ENCODE results near the gene PRKCE.

Gene PRKCE

DNA sequence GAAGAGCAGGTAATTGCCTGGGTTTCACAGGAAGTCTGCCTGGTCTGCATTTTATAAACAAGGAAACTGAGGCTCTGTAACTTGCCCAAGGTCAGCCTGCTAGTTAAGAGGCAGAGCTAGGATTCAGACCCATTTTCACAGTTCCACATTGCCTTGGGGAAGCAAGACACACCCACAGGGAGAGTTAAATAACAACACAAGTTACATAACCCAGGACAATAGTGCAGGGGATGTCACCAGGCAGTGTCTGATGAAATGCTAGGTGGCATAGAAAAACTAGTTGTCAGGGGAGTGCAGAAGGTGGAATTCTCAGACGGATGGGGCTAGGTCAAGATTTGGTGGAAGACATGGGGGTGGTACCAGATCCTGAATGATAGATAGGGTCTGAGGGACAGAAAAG, 69.7 kb downstream of the PRKCE start:
- TF ChIP-seq, protein P1, sequence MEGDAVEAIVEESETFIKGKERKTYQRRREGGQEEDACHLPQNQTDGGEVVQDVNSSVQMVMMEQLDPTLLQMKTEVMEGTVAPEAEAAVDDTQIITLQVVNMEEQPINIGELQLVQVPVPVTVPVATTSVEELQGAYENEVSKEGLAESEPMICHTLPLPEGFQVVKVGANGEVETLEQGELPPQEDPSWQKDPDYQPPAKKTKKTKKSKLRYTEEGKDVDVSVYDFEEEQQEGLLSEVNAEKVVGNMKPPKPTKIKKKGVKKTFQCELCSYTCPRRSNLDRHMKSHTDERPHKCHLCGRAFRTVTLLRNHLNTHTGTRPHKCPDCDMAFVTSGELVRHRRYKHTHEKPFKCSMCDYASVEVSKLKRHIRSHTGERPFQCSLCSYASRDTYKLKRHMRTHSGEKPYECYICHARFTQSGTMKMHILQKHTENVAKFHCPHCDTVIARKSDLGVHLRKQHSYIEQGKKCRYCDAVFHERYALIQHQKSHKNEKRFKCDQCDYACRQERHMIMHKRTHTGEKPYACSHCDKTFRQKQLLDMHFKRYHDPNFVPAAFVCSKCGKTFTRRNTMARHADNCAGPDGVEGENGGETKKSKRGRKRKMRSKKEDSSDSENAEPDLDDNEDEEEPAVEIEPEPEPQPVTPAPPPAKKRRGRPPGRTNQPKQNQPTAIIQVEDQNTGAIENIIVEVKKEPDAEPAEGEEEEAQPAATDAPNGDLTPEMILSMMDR (IDR thresholded peaks at IDR 0.05; ENCODE audit: borderline replicate concordance, insufficient read depth, low read depth, low read length), result no peak

DNA sequence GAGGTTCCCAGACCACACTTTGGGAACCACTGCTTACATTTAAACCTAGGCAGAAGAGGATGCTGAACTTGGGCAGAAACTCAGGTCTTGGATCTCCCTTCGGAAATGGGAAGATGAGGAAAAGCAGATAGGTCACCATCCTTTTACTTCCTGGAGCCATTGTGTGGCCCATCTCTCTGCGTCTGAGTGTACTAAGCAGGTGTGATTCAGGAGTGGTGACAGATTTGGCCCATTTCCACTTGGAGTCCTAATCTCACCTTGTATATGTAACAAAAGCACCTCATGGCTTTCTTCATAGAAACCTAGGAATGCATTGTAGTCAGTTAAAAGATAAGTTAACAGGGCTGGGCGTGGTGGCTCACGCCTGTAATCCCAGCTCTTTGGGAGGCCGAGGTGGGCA, 71.0 kb downstream of the PRKCE start:
- TF ChIP-seq, protein P1 (IDR thresholded peaks at IDR 0.05; ENCODE audit: borderline replicate concordance, insufficient read depth, low read depth, low read length), result no peak
- H3K4me3 ChIP-seq (ENCODE audit: low read depth, low read length), result no peak overlapping the region

More for the DNA sequence above, 69.7 kb downstream of the PRKCE start:
- H3K4me3 ChIP-seq (ENCODE audit: low read depth, low read length), result no peak overlapping the region

DNA sequence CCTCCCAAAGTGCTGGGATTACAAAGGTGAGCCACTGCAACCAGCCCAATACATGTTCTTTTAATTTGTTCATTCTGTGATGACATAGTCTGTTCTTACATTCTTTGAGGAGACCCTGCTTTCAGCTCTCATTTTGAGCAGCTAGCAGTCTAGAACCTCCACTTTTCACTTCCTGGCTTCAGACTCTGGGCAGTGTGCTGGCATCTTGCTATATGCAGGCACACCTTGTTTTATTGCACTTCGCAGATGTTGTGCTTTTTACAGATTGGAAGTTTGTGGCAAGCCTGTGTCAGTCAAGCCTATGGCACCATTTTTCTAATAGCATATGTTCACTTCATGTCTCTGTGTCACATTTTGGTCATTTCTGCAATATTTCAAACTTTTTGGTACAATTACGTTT, 72.4 kb downstream of the PRKCE start:
- H3K4me3 ChIP-seq (ENCODE audit: low read depth, low read length), result no peak overlapping the region
- TF ChIP-seq, protein P1 (IDR thresholded peaks at IDR 0.05; ENCODE audit: borderline replicate concordance, insufficient read depth, low read depth, low read length), result no peak

DNA sequence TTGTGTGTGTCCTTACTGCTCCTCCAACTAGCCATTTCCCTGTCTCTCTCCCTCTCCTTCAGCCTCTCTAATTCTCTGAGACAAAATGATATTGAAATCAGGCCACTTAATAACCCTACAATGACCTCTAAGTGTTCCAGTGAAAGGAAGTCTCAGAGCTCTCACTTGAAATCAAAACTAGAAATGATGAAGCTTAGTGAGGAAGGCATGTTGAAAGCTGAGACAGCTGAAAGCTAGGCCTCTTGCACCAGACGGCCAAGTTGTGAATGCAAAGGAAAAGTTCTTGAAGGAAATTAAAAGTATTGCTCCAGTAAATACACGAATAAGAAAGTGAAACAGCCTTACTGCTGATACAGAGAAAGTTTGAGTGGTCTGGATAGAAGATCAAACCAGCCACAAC, 72.9 kb downstream of the PRKCE start:
- no peak overlapping the region for H3K4me3 ChIP-seq (ENCODE audit: low read depth, low read length)
- TF ChIP-seq, protein P1 (IDR thresholded peaks at IDR 0.05; ENCODE audit: borderline replicate concordance, insufficient read depth, low read depth, low read length), result no peak

DNA sequence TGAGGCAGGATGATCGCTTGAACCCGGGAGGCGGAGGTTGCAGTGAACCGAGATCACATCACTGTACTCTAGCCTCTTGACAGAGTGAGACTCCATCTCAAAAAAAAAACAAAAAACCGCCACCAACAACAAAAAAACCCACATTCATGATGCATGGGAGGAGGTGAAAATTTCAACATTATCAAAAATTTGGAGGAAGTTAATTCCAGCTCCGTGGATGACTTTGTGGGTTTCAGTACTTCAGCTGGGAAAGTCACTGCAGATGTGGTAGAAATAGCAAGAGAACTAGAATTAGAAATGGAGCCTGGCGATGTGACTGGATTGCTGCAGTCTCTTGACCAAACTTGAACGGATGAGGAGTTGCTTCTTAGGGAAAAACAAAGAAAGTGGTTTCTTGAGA, 74.3 kb downstream of the PRKCE start:
- TF ChIP-seq, protein P1 (IDR thresholded peaks at IDR 0.05; ENCODE audit: borderline replicate concordance, insufficient read depth, low read depth, low read length), result no peak
- H3K4me3 ChIP-seq (ENCODE audit: low read depth, low read length), result no peak overlapping the region

DNA sequence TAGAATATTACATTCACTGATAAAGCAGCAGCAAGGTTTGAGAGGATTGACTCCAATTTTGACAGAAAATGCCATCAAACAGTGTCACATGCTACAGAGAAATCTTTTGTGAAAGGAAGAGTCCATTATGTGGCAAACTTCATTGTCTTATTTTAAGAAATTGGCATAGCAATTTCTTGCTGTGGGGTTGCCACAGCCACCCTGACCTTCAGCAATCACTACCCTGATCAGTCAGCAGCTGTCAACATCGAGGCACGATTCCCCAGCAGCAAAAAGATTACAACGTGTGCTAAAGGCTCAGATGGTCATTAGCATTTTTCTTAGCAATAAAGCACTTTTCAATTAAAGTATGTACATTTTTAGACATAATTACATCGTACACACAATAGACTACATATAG, 74.7 kb downstream of the PRKCE start:
- TF ChIP-seq, protein P1 (IDR thresholded peaks at IDR 0.05; ENCODE audit: borderline replicate concordance, insufficient read depth, low read depth, low read length), result no peak
- H3K4me3 ChIP-seq (ENCODE audit: low read depth, low read length), result no peak overlapping the region

DNA sequence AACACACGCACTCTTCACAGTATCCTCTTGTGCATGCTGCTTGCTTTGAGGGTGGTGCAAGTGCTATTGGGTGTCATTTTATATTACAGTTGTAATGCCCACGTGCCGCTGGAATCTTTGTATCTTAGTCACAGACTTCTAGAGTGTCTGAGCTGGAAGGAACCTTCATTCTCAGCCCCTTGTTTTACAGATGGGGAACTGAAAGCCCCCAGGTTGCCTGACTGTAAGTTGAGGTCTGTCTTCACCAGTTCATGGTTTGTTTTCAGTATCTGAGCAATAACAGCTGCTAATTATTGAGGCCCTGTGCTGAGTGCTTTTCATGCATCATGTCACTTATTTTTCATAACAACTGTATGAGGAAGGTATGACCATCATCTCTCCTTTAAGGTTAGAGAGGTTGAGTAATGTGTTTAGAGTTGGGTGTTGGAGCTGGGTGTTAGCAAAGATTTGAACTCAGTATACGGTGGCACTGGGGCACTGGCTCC, 77.0 kb downstream of the PRKCE start:
- TF ChIP-seq, protein P1 (IDR thresholded peaks at IDR 0.05; ENCODE audit: borderline replicate concordance, insufficient read depth, low read depth, low read length), result no peak
- H3K4me3 ChIP-seq (ENCODE audit: low read depth, low read length), result no peak overlapping the region
